ENCODE results near the gene SIRT5. TPM values are rescaled to one million over a fixed set of nuclear protein-coding genes. Genes with fewer than 3 reads are reported as not detected.
A peak's percentile ranks its signal among the peaks of the same experiment; 100 is the strongest.

SIRT5 gene
- total RNA-seq = 1 to 10 TPM; 9.0 to 9.2 TPM
- 10 to 100 TPM; 15.2 to 18.2 (median 16.7) TPM for polyA plus RNA-seq (ENCODE audit: insufficient read length in 6 of 6)
- long read RNA-seq, donor 1, partial matches to known transcripts = 0 of 6 reads
- long read RNA-seq, donor 1, other reads (novel, unspliced or antisense) = 5 of 6 reads
- long read RNA-seq, donor 2, partial matches to known transcripts = 6 of 6 reads
- long read RNA-seq, donor 2, other reads (novel, unspliced or antisense) = 0 of 6 reads
- long read RNA-seq, donor 3 = 0 reads
- long read RNA-seq, donor 4, partial matches to known transcripts = 1 of 7 reads
- long read RNA-seq, donor 4, other reads (novel, unspliced or antisense) = 4 of 7 reads
- long read RNA-seq, donor 5 = 0 reads
- long read RNA-seq, donor 6 = 0 reads
- long read RNA-seq, donor 7 = 0 reads
- long read RNA-seq, donor 8, partial matches to known transcripts = 0 of 6 reads
- long read RNA-seq, donor 8, other reads (novel, unspliced or antisense) = 6 of 6 reads
- long read RNA-seq, donor 9 = 0 reads
- long read RNA-seq, donor 10, partial matches to known transcripts = 0 of 6 reads
- long read RNA-seq, donor 10, other reads (novel, unspliced or antisense) = 6 of 6 reads
- long read RNA-seq, donor 11 = 0 reads
- long read RNA-seq, donor 12, partial matches to known transcripts = 0 of 2 reads
- long read RNA-seq, donor 12, other reads (novel, unspliced or antisense) = 0 of 2 reads

GRCh38 chr6:13574571-13575376, at the start of gene SIRT5:
Gene SIRT5 (plus strand): TSS chr6:13574601. CDS start chr6:13584111, 9,510 bp downstream.
- ATAC-seq (peak; percentile 82), DNase-seq (peak; percentile 71 to 92 (median 77))
- H3K27me3 ChIP-seq = no peaks in the 10 kb centered on the region
- no peaks in the 10 kb centered on the region for H3K36me3 ChIP-seq
- peak within 1 kb of the TSS; percentile 97 to 98 for H3K27ac ChIP-seq
- H3K9me3 ChIP-seq = no peaks in the 10 kb centered on the region
- peaks cover 0 to 25% of the 10 kb centered on the region in 2 donors for H3K4me1 ChIP-seq
- H3K4me3 ChIP-seq = peak within 1 kb of the TSS; percentile 86 to 96
- TF ChIP-seq CTCF (IDR thresholded peaks at IDR 0.05) = no peak
- intact Hi-C loops (cut with DNase I) = no loop called here

- DNase-seq (no peak), ATAC-seq (no peak)
- Histone ChIP-seq H3K9me3 (no peaks in the 10 kb centered on the region), H3K36me3 (no peaks in the 10 kb centered on the region), H3K27ac (no peak overlapping the region), H3K27me3 (no peaks in the 10 kb centered on the region), H3K4me3 (no peak overlapping the region), H3K4me1 (peaks cover 5 to 33% of the 10 kb centered on the region in 2 donors)
- TF ChIP-seq CTCF (IDR thresholded peaks at IDR 0.05) = no peak
- intact Hi-C loops (cut with DNase I) = no loop called here
Observed at GRCh38 chr6:13524801-13525508, 49.4 kb upstream of the SIRT5 start.

GRCh38 chr6:13526357-13526726, 48.1 kb upstream of the SIRT5 start:
- Histone ChIP-seq H3K27ac (peak overlapping the region; percentile 23 to 63), H3K9me3 (no peaks in the 10 kb centered on the region), H3K4me3 (no peak overlapping the region), H3K36me3 (no peaks in the 10 kb centered on the region), H3K4me1 (peaks cover 5 to 33% of the 10 kb centered on the region in 2 donors), H3K27me3 (no peaks in the 10 kb centered on the region)
- intact Hi-C loops (cut with DNase I) = no loop called here
- DNase-seq (no peak), ATAC-seq (no peak)
- no peak for TF ChIP-seq CTCF (IDR thresholded peaks at IDR 0.05)

GRCh38 chr6:13526727-13527670, 47.4 kb upstream of the SIRT5 start:
- no peak overlapping the region for H3K4me3 ChIP-seq
- no peaks in the 10 kb centered on the region for H3K9me3 ChIP-seq
- intact Hi-C loops (cut with DNase I) = no loop called here
- H3K4me1 ChIP-seq = peaks cover 5 to 33% of the 10 kb centered on the region in 2 donors
- peak overlapping the region; percentile 23 to 63 for H3K27ac ChIP-seq
- peak; percentile 86 for ATAC-seq
- peak in 2 of 4 donors; percentile 19 to 48 for DNase-seq
- no peaks in the 10 kb centered on the region for H3K27me3 ChIP-seq
- no peaks in the 10 kb centered on the region for H3K36me3 ChIP-seq
- no peak for TF ChIP-seq CTCF (IDR thresholded peaks at IDR 0.05)

Data from left lung (tissue), 14 donors.